GM19372 (cell line): ENCODE results near the gene FGFR1OP2.
"Not testable (repeated sequence)": the region's sequence is repeated elsewhere in the genome, so short reads cannot be mapped to it uniquely, and the experiment has no call there.

Experiments
- ATAC-seq: cut with Tn5 transposase; IDR thresholded peaks from one replicate; pipeline ENCODE4 v1.9.1; 2021; ENCODE audit warnings: mild to moderate bottlenecking, low read depth, moderate library complexity; ENCODE audit not compliant: unreplicated experiment

Gene FGFR1OP2

DNA sequence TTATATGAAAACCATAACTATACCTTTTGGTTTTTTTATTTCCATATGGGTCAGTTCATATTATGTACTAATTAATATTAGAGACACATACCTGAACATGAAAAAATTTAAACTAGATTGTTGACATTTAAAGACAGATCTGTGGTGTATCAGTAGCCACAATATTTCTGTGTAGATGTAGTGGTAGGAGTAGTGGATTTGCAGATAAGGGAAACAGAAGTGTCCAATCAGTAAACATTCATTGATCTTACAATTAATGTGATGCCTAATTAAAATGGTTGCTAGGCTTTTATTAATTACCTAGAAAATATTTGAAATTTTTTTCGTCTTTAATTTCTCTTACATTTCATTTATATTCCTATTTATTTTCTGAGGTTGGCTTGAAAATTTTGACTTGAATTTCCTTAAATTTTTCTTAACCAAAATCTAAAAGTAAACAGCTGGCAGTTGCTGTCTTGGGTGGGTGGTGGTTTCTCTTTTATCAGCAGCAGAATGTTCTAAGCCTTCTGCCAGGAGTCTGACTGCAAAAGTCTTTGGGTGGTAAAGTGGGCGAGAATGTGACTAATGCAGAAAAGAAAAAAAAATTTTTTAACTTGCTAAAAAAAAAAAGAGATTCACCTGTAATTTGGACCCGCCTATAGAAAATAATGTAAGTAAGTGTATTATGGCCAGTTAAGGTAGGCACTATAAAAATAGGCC lies 2.4 kb downstream of the FGFR1OP2 start:
- ATAC-seq, result no peak

DNA sequence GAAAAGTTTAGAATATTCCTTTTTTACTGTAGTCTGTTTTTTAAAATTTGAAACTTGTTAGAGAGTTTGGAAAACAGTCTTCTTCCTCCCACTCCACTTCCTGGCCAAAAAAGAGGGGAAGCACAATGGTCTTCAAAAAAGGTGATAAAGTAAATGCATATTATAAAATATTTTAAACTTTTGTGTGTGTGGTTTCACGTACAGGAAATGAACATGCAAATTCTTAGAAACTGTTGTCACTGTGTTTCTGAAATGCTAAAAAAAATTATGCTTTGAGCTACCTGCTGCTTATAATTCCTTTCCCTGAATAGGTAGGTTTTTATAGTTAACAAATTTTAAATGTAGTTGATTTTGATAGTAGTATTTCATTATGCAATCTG lies 2.9 kb downstream of the FGFR1OP2 start:
- no peak for ATAC-seq

DNA sequence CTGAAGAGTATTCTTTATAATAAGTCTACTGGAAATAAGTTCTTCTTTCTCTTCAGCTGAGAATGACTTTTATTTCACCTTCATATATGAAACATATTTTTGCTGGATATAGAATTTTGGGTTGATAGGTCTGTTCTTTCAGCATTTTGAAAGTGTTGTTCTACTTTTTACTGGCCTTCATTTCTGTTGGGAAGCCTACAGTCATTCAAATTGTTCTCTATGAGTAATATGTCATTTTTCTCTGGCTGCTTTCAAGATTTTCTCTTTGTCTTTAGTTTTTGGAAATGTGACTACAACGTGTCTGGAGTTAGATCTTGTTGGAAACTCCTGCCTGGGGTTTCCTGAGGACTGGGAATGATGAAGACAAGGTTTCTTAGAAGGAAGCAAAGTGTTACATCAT lies 10.0 kb downstream of the FGFR1OP2 start:
- ATAC-seq, result no peak

DNA sequence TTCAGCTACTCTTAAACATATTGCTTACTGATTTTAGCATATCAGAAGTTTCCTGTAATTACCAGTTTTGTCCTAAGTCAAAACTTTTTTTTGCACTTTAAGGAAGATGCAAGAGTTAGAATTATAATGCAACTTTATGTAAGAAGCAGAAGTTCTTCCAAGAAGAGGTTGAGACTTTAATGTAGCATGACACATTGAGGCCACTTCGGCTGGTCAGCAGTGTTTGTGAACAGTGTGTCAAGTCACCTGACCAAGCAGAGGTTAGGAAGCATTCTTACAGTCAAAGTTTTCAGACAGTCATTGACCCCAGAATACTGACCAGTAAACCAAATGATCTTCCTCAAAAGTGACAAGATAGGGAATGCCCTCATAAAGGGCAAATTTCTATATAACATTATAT lies 15.2 kb downstream of the FGFR1OP2 start:
- no peak for ATAC-seq

DNA sequence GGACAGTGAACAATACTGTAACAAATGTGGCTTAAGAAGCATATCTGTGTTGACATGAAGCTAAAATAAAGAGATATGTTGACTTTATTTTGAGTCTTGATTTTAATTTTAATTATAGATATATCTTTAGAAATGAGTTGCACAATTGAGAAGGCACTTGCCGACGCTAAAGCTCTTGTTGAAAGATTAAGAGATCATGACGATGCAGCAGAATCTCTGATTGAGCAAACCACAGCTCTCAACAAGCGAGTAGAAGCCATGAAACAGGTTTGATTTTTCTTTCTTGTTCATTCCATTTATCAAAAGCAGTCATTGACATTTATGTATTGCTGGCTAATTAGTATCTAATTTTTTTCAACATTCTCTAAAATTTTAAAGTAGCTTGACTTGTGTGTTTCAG lies 15.8 kb downstream of the FGFR1OP2 start:
- no peak for ATAC-seq

DNA sequence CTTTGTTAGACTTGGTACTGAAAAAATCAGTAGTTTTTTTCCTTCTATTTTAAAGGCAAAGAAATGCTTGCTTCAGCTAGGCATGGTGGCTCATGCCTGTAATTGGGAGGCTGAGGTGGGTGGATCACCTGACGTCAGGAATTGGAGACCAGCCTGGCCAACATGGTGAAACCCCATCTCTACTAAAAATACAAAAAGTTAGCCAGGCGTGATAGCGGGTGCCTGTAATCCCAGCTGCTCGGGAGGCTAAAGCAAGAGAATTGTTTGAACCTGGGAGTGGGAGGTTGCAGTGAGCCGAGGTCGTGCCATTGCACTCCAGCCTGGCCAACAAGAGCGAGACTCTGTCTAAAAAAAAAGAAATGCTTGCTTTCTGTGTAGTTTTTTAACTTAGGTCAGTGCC lies 23.1 kb downstream of the FGFR1OP2 start:
- ATAC-seq, result not testable (repeated sequence)

DNA sequence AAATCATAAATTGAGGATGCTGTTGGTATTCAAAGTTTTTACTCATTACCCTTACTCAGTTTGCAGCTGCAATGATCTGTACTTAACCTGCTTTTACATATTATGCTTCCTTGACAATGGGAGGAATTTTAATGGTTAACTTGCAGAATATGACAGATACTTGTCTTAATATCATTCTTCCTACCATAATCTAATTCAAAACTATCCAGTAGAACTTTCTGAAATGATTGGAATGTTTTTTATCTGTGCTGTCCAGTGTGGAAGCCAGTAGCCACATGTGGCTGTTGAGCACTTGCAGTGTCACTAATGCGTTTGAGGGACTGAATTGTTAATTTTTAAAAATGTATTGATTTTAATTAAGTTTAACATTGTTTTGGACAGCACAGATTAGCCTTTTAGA lies 23.5 kb downstream of the FGFR1OP2 start:
- no peak for ATAC-seq

DNA sequence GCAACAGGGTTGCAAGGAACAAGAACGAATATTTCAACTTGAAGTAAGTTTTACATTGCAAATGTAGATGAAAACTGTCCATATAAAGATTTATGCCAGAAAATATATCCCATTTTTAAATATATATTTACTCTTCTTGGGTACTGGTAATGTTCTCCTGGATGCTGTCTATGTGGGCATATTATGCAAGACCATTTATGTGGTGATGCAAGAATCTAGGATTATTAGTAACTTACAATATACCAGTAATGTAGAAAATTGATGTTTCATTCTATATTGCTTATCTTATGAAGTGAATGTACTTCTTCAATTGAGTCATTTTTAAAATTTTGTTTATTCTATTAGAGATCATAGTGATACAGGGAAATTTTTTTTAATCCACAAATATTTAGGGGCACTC lies 25.1 kb downstream of the FGFR1OP2 start:
- no peak for ATAC-seq

DNA sequence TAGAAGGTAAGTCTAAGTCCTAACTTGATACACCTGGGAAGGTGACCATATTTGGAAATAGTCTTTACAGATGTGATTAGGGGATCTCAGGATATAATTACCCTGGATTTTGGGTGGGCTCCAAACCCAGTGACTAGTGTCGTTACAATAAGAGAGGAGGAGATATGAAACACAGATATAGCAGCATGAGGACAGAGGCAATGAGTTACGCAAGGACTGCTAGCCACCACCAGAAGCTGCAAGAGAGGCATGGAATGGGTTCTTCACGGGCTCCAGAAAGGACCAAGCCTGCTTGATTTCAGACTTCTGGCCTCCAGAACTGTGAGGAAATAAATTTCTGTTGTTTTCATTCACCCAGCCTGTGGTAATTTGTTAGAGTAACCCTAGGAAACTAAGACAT lies 28.6 kb downstream of the FGFR1OP2 start:
- no peak for ATAC-seq

DNA sequence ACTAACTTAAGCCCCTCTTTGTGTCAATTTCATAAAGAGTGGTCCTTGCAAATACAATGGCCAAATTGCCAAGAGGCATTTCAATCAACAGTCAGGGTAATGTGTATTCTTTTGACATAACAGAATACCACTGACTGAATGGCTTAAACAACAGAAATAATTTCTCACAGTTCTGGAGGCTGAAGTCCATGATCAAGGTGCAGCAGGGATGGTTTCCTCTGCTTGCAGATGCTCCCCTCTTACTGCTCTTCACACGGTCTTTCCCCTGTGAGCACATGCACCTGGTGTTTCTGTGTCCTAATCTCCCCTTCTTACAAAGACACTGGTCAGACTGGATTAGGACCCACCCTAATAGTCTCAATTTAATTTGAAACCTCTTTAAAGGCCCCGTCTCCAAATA lies 31.9 kb downstream of the FGFR1OP2 start:
- ATAC-seq, result no peak

DNA sequence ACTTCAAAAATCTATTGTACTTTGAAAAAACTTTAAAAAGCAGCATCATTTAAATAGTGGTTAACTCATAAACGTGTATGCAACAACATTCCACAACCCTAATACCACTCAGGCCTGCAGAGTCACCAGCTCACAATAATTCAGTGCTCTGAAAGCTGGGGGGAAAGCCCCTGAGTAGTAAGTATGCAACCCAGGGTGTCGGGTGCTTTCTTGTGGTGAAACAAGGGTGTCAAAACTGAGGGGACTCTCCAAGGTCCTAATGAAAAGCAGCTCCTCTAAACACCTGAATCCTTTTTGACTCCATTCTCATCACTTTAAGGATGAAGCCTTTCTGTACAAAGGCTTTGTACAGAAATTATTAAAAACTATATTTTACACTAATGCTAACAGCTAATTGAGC lies 33.7 kb downstream of the FGFR1OP2 start:
- ATAC-seq, result peak; percentile 98

DNA sequence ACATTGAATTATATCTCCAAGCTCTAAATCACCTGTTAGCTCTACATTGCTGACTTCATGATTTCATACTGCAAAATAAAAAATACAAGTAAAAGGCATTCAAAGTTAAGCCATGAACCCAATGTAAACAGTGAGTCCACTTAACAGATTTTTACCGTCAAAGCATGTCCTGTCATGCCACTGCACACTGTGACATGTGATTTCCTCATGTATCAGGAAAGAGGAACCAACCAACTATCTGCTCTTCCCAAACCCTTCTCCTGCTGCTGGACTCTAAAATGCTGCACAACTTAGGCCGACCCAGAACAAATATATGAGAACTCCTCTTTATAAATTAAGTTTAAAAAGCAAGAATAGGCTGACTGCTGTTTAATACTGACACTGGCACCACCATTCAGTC lies 38.4 kb downstream of the FGFR1OP2 start:
- ATAC-seq, result no peak

DNA sequence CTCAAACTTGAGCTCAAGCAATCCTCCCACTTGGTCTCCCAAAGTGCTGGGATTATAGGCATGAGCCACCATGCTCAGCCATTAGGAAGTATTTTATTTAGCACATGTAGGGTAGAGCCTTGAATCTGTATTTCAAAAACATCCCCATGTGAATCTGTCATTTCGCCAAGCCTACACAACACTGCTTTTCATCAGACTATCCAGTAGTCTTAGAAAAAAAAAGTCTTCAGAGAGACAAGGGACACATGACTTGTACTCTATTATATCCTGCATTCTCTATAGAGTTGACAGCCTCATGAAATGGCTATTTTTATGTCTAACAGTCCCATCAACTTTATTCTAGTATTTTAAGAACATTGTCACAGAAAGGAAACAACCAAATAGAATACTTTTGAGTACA lies 40.5 kb downstream of the FGFR1OP2 start:
- no peak for ATAC-seq

DNA sequence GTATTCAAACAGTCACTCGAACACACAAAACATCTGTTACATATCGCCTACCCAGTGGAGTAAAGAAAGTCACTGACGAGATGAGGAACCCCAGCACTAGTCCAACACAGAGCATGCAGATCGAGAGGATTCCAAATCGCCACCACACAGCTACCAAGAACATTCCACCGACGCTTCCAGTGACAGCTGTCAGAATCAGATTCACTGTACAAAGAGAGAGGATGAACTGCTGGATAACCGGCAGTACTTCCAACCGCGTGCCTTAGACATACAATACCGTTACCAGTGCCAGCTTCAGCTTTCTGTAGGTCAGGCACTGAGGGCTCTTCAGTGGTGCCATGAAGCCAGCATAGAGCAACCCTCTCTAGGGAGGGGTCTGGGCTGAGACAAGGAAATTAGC lies 41.5 kb downstream of the FGFR1OP2 start:
- ATAC-seq, result no peak

DNA sequence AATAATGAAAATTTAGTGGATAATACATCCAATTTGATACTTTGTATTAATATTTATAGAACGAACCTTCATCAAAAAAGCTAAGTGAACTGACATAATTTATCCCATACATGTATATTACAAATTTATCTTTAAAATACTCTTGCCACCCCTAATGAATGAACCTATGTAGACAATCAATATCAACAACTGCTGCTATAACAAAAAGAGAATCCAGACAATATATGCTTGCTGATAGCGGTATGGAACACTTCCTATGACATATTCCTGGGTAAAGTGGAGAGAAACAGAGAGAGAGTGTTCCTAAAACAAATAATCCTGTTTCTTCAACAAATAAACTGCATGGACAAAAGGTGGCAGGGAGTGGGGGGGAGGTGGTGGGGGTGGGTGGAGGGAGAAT lies 44.6 kb downstream of the FGFR1OP2 start:
- ATAC-seq, result no peak

DNA sequence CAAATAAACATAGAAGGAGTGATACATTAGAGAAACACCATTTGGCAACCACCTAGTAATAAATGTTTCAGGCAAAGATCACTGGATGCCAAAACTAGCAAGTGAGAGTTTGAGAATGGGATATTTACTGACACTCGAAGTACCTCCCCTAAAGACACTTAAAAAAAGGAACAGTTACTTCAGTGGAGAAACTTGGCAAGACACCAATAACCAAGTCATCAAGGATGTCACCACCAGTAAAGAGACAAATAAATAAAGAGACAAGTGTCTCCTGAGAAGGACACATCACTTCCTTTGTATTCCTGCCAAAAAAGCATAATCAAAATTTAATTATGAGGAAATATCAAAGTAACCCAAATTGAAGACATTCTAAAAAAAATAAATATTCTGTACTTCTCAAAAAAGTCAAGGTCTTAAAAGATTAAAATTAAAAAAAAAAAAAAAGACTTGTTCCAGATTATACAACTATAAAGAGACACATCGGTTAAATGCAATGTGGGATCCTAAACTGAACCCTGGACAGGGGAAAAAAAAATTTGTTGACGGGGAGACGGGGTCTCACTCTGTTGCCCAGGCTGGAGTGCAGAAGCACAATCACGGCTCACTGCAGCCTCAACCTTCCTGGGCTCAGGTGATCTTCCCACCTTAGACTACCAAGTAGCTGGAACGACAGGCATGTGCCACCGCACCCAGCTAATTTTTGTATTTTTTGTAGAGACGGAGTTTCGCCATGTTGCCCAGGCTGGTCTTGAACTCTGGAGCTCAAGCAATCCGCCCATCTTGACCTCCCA lies 49.6 kb downstream of the FGFR1OP2 start:
- ATAC-seq, result no peak

DNA sequence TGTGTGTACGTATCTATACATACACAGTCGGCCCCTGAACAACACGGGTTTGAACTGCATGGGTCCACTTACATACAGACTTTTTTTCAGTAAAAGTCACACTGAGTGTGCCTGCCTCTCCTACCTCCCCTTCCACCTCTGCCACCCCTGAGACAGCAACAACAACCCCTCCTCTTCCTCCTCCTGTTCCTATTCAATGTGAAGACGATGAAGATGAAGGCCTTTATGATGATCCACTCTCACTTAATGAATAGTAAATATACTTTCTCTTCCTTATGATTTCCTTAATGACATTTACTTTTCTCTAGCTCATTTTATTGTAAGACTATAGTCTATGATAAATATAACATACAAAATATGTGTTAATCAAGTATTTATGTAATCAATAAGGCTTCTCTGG lies 50.4 kb downstream of the FGFR1OP2 start:
- no peak for ATAC-seq

DNA sequence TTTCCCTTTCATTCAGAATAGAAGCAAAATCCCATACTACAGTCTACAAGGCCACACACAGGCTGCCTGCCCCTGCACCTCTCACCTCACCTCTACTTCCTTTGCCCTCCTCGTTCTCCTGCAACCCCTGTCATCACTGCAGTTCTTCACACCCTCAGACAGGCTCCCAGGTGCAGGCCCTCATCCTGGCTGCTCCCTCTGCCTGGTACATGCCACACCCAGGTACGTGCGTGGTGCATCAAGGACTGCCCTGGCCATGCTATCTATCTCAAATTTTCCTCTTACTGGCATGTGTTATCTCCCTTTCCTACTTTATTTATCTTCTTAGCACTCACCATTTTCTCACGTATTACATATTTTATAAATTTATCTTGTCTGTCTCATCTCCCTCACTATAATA lies 51.6 kb downstream of the FGFR1OP2 start:
- ATAC-seq, result no peak

DNA sequence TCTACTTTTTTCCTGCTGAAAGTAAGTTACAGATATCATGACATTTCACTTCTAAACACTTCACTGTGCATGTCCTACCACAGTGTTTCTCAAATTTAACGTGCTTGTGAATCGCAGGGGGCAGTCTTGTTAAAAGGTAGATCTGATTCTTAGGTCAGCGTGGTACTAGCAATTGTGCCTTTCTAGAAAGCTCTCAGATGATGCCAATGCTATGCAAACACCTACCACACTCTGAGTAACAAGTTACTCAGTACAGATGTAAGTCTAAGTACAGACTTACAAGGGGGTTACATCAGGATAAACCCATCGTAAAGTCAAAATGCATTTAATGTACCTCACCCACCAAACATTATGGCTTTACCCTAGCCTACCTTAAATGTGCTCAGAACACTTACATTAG lies 53.6 kb downstream of the FGFR1OP2 start:
- ATAC-seq, result no peak

DNA sequence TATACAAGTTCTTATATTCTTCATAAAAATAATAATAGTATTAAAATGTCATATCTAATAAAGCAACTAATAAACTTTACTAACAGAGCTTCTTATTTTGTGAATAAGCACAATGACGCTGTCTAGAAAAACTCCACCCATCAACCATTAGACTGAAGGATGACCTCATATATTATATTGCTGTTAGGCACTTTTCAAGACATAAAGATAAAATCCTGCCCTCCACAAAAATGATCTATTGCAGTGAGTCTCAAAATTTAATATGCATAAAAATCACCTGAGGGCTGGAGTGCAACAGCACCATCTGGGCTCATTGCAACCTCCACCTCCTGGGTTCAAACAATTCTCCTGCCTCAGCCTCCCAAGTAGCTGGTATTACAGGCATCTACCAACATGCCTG lies 55.8 kb downstream of the FGFR1OP2 start:
- no peak for ATAC-seq

DNA sequence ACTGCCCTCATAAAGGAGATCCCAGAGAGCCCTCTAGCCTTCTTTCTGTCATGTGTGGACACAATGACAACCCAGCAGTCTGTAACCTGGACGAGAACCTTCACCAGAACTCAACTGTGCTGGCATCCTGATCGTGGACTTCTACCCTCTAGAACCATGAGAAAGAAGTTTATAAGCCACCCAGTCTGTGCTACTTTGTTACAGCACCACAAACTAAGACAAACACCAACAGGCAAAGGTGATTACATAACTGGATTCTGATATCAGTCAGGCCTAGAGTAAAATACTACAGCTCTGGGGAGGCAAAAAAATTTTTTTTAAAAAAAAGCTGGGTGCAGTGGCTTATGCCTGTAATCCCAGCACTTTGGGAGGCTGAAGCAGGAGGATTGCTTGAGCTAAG lies 57.4 kb downstream of the FGFR1OP2 start:
- ATAC-seq, result no peak

DNA sequence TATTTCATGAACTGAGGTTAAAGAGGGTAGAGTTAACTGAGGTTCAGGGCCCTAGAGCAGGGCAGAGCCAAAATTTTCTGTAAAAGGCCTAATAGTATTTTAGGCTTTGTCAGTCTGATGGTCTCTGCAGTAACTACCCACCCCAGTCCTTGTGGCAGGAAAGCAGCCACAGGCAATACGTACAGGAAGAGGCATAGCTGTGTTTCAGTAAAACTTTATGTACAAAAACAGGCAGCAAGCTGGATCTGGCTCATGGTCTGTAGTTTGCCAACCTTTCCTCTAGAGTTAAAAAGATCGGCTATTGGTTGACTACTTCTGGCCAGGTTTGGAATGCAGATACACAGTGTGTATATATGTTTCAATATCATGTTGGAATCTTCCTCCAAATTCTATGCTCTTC lies 58.7 kb downstream of the FGFR1OP2 start:
- ATAC-seq, result no peak
